ENCODE results near the gene CCDC188. TPM values are rescaled to one million over a fixed set of nuclear protein-coding genes. Genes with fewer than 3 reads are reported as not detected.
A peak's percentile ranks its signal among the peaks of the same experiment; 100 is the strongest.

CCDC188 gene
- total RNA-seq, 3 donors from 2014 or later (not counting 1 experiment from before 2014, with no cell fraction given) = 0.64 TPM; not detected in 2

GRCh38 chr22:20149257-20150250, 1.3 kb downstream of the CCDC188 start:
- Mint-ChIP-seq H3K27ac (no peak overlapping the region), H3K9me3 (no peaks in the 10 kb centered on the region)
- TF ChIP-seq CTCF (IDR thresholded peaks at IDR 0.05) = no peak

GRCh38 chr22:20148414-20148813, 2.4 kb downstream of the CCDC188 start:
- WGBS (ENCODE audit: insufficient coverage) = 91% methylated on average over 18 of the region's 18 CpGs

More at GRCh38 chr22:20149257-20150250, 1.3 kb downstream of the CCDC188 start:
- H3K27me3 ChIP-seq (ENCODE audit: control insufficient read depth, insufficient read depth, low read length) = no peaks in the 10 kb centered on the region
- ATAC-seq (no peak), DNase-seq (no peak)
- Mint-ChIP-seq H3K4me3 (no peak overlapping the region), H3K27me3 (ENCODE audit: low read depth in 2 of 2) (no peaks in the 10 kb centered on the region), H3K36me3 (no peaks in the 10 kb centered on the region), H3K4me1 (no peaks in the 10 kb centered on the region)
- peaks cover 1% of the 10 kb centered on the region for H3K4me1 ChIP-seq (ENCODE audit: control insufficient read depth, insufficient read depth, low read length)
- WGBS (ENCODE audit: insufficient coverage) = 66% methylated on average over 31 of the region's 32 CpGs
- no peaks in the 10 kb centered on the region for H3K9me3 ChIP-seq (ENCODE audit: control insufficient read depth, insufficient read depth, low read length)
- no peaks in the 10 kb centered on the region for H3K36me3 ChIP-seq (ENCODE audit: control insufficient read depth, insufficient read depth, low read length)
- intact Hi-C loops (cut with micrococcal nuclease) = no loop called here
- no peak overlapping the region for H3K27ac ChIP-seq (ENCODE audit: low read length)
- no peak overlapping the region for H3K4me3 ChIP-seq (ENCODE audit: low read length)

GRCh38 chr22:20147237-20147988, 3.4 kb downstream of the CCDC188 start:
- intact Hi-C loops (cut with micrococcal nuclease) = no loop called here
- Histone ChIP-seq H3K9me3 (ENCODE audit: control insufficient read depth, insufficient read depth, low read length) (no peaks in the 10 kb centered on the region), H3K27ac (ENCODE audit: low read length) (no peak overlapping the region), H3K4me1 (ENCODE audit: control insufficient read depth, insufficient read depth, low read length) (no peaks in the 10 kb centered on the region), H3K36me3 (ENCODE audit: control insufficient read depth, insufficient read depth, low read length) (no peaks in the 10 kb centered on the region), H3K27me3 (ENCODE audit: control insufficient read depth, insufficient read depth, low read length) (no peaks in the 10 kb centered on the region), H3K4me3 (ENCODE audit: low read length) (no peak overlapping the region)
- Mint-ChIP-seq H3K4me3 (no peak overlapping the region), H3K36me3 (no peaks in the 10 kb centered on the region), H3K27ac (no peak overlapping the region), H3K4me1 (no peaks in the 10 kb centered on the region), H3K27me3 (ENCODE audit: low read depth in 2 of 2) (no peaks in the 10 kb centered on the region), H3K9me3 (no peaks in the 10 kb centered on the region)
- ATAC-seq (peak in 1 of 3 donors; percentile 10), DNase-seq (no peak)
- 75% methylated on average over 10 of the region's 14 CpGs for WGBS (ENCODE audit: insufficient coverage)
- no peak for TF ChIP-seq CTCF (IDR thresholded peaks at IDR 0.05)

More at GRCh38 chr22:20148414-20148813, 2.4 kb downstream of the CCDC188 start:
- H3K27me3 Mint-ChIP-seq (ENCODE audit: low read depth in 2 of 2) = no peaks in the 10 kb centered on the region
- no peaks in the 10 kb centered on the region for H3K4me1 ChIP-seq (ENCODE audit: control insufficient read depth, insufficient read depth, low read length)
- H3K9me3 Mint-ChIP-seq = no peaks in the 10 kb centered on the region
- H3K27ac Mint-ChIP-seq = no peak overlapping the region
- DNase-seq (no peak), ATAC-seq (no peak)
- H3K27me3 ChIP-seq (ENCODE audit: control insufficient read depth, insufficient read depth, low read length) = no peaks in the 10 kb centered on the region
- no peak overlapping the region for H3K27ac ChIP-seq (ENCODE audit: low read length)
- no peaks in the 10 kb centered on the region for H3K9me3 ChIP-seq (ENCODE audit: control insufficient read depth, insufficient read depth, low read length)
- no peak overlapping the region for H3K4me3 Mint-ChIP-seq
- TF ChIP-seq CTCF (IDR thresholded peaks at IDR 0.05) = no peak
- H3K36me3 Mint-ChIP-seq = no peaks in the 10 kb centered on the region
- H3K36me3 ChIP-seq (ENCODE audit: control insufficient read depth, insufficient read depth, low read length) = no peaks in the 10 kb centered on the region
- no peak overlapping the region for H3K4me3 ChIP-seq (ENCODE audit: low read length)
- intact Hi-C loops (cut with micrococcal nuclease) = no loop called here
- H3K4me1 Mint-ChIP-seq = no peaks in the 10 kb centered on the region

All from natural killer cell (primary cell).